GM13976 (cell line): ENCODE measurements around the gene NDOR1.

Experiments used
- DNase-seq: peaks from one replicate; pipeline ENCODE4 v3.0.0; 2012; ENCODE audit warnings: low spot score
- CTCF ChIP-seq: IDR thresholded peaks from 2 replicates; pipeline ENCODE4 v1.5.1; 2012; ENCODE audit warnings: borderline replicate concordance, mild to moderate bottlenecking; ENCODE audit not compliant: insufficient read depth; ENCODE audit errors: extremely low read depth, missing control alignments, control extremely low read depth
- in situ Hi-C: fragments of 300-500 bp; cut with MboI; formaldehyde crosslinking; loops from one replicate; pipeline ENCODE4 v1.12.0; 2022; ENCODE audit warnings: low sequenced_read_pairs, mixed read lengths, inconsistent platforms; ENCODE audit not compliant: unreplicated experiment

NDOR1 gene

GRCh38 chr9:137245450-137246421, 40.2 kb downstream of the NDOR1 start:
- DNase-seq = no peak
- TF ChIP-seq CTCF = no peak
- in situ Hi-C loops = no loop called here

GRCh38 chr9:137247135-137247915, 41.8 kb downstream of the NDOR1 start:
- in situ Hi-C loops = no loop called here
- no peak for DNase-seq
- TF ChIP-seq CTCF = no peak

GRCh38 chr9:137247916-137248175, 42.3 kb downstream of the NDOR1 start:
- in situ Hi-C loops = no loop called here
- TF ChIP-seq CTCF = no peak
- DNase-seq = no peak

GRCh38 chr9:137250329-137251193, 45.1 kb downstream of the NDOR1 start:
- no peak for TF ChIP-seq CTCF
- in situ Hi-C loops = no loop called here
- no peak for DNase-seq

GRCh38 chr9:137251194-137251461, 45.6 kb downstream of the NDOR1 start, which contains the start of gene STPG3:
Gene STPG3, plus strand, starts transcription at chr9:137251286. Its CDS starts 1 bp downstream, at chr9:137251287.
- DNase-seq = no peak
- no peak for TF ChIP-seq CTCF
- in situ Hi-C loops = no loop called here
